Measurements from ENCODE around the gene SMPX.
"Not testable (repeated sequence)": the region's sequence is repeated elsewhere in the genome, so short reads cannot be mapped to it uniquely, and the experiment has no call there.

Gene SMPX

GRCh38 chrX:21757960-21758359 lies at the start of gene SMPX:
TSS of gene SMPX (minus strand) at chrX:21758116. CDS start at chrX:21754290, 3,826 bp downstream.
- DNase-seq, result no peak

DNA sequence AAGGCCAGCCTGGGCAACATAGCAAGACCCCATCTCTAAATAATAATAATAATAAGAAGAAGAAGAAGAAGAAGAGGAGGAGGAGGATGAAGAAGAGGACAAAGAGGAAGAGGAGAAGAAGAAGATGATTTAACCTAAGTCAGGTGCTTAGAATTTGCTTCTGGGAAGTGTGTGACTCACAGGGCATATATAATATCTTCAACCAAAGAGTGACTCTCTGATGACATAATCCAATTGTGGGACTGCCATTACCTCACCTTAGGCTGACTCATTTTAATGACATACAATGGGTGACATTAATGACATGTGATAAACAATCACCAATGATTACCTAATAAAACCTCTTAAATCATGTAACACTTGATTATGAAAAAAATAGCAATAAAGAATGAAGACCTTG lies 48.8 kb upstream of the SMPX start:
- no peak for DNase-seq

DNA sequence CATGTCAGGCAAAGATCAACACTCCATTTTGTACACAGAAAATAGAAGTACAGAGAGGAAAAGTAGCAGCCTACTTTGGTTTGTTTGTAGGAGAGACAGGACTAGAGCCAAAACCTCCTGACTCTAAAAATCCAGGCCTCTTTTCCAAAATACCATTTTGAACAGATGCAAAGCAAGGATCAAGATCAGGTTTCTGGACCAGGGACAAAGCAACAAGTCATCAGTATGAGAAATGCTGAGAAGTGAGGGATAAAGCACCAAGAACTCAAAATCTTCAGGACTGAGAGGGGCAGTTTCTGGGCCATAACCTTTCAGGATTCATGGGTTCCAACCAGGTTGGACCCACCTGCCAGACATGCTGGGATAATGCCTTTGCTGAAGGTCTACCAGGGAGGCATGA lies 44.9 kb upstream of the SMPX start:
- DNase-seq, result no peak

DNA sequence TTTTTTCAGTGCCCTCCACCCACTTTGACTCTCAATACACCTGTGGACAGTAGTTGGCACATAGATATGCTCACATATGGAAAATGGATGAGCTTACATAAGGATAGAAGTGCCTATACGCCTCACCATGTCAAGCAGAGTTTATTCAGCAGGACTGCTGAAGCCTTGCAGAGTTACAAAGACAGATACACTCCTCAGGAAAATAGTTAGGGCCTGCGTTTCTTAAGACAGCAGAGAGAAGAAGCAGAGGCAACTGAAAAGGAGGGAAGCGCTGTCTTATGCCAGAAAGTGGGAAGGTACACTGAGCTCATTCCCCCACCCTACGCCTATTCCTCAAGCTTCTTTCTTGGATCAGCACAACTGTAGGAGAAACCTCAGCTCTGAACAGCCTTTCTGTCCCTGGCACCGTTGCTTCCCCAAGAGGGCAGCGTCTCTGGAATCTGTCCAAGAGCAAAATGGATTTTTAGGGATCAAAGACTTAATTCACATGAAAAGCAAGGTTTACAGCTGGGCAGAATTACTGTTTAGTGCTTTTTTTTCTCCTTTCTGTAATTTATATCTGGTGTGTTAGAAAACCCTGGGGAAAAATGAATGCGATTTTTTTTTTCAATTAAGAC lies 44.2 kb upstream of the SMPX start:
- DNase-seq, result no peak

- DNase-seq, result no peak
These were observed 42.4 kb upstream of the SMPX start for GRCh38 chrX:21800344-21800770.

GRCh38 chrX:21799767-21800166 lies 41.9 kb upstream of the SMPX start:
- DNase-seq, result no peak

GRCh38 chrX:21798677-21799219 lies 40.8 kb upstream of the SMPX start:
- no peak for DNase-seq

- DNase-seq, result no peak
These were observed 24.1 kb upstream of the SMPX start for GRCh38 chrX:21781976-21782375.

DNA sequence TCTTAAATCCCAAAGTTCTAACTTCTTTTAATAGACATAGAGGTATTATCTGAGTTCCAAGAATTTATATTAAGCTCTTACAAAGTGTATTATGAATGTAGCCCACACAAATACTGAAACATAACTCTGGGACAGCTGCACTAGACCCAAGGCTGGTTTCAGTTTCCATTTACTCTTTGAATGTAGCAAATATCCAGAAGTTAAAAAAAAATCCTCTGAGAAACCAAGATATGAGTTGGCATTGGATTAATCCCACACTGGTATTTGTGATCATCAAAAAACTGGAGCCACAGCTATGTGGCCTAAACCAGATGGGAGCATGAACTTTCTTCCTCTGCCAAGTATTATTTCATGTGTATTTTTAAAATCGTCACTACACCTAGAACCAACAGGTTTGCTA lies 23.6 kb upstream of the SMPX start:
- DNase-seq, result no peak

GRCh38 chrX:21779095-21779494 lies 21.2 kb upstream of the SMPX start:
- no peak for DNase-seq

GRCh38 chrX:21778236-21778635 lies 20.3 kb upstream of the SMPX start:
- DNase-seq, result no peak

DNA sequence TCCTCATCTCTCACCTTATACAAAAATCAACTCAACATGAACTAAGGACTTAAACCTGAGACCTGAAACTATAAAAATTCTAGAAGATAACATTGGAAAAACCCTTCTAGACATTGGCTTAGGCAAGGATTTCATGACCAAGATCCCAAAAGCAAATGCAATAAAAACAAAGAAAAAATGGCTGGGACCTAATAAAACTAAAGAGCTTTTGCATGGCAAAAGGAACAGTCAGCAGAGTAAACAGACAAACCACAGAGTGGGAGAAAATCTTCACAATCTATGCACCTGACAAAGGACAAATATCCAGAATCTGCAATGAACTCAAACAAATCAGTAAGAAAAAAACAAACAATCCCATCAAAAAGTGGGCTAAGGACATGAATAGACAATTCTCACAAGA lies 17.2 kb upstream of the SMPX start:
- not testable (repeated sequence) for DNase-seq

DNA sequence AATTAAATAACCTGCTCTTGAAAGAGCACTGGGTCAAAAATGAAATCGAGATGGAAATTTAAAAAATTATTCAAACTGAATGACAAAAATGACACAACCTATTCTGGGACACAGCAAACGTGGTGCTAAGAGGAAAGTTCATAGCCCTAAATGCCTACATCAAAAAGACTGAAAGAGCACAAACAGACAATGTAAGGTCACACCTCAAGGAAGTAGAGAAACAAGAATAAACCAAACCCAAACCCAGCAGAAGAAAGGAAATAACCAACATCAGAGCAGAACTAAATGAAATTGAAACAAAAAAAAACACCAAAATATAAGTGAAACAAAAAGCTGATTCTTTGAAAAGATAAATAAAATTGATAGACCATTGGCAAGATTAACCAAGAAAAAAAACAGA lies 15.1 kb upstream of the SMPX start:
- DNase-seq, result not testable (repeated sequence)

GRCh38 chrX:21770631-21771321 lies 12.9 kb upstream of the SMPX start:
- no peak for DNase-seq

- DNase-seq, result no peak
These were observed 8.2 kb upstream of the SMPX start for GRCh38 chrX:21766101-21766500.

DNA sequence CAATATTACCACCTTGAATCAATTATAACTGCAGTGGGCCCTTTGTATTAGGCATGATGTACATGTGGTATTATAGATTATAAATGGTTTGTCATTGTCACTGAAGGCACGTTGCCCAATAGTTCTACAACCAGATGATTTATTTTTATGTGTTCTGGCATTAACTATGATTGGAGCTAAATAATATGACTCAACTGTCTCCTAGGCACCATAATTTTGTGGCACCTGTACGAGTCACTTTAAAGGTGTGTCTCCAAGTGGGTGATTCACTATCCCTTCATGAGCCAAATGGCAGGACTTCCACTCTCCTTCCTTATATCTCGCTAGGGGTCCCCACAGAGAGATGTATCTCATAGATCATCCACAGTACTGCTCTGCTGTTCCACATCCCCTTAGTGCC lies 6.1 kb upstream of the SMPX start:
- DNase-seq, result no peak

DNA sequence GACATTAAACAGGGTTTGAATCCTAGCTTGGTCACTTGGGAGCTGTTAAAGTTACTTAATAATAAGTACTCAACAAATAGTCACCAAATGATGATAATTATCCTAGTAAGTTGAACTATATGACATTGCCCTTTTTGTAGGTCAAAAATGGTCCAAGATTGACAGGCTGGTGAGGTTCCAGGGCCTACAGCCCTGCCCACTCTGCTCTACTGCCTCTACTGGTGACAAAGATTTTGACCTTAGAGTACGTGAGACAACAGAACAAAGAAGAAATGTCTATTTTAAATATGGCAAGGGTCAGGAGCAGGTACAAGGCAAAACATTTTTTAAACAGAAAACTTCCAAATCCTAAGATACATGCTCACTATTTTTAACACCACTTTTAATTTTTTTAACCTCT lies 572 bp upstream of the SMPX start:
- no peak for DNase-seq

GRCh38 chrX:21756785-21757529 lies 959 bp downstream of the SMPX start:
- no peak for DNase-seq

- DNase-seq, result no peak
These were observed 8.0 kb downstream of the SMPX start for GRCh38 chrX:21749924-21750323.

DNA sequence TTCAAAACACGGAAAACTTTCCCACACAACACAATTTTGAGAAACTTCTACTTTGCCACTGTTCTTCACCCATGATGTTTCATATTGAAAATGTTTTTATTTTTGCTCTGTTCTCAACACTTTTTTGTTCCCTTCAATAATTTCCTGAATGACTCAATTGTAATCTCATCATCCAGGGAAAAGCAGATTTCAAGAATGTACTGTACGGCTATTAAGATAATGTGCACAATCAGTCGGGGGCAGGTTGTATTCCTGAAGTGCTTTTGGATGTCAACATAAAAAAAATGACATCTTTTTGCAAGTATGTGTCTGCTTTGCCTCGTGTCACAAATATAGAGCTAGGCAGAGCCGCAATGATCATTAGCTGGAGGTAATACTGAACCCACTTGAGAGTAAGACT lies 9.7 kb downstream of the SMPX start:
- no peak for DNase-seq

DNA sequence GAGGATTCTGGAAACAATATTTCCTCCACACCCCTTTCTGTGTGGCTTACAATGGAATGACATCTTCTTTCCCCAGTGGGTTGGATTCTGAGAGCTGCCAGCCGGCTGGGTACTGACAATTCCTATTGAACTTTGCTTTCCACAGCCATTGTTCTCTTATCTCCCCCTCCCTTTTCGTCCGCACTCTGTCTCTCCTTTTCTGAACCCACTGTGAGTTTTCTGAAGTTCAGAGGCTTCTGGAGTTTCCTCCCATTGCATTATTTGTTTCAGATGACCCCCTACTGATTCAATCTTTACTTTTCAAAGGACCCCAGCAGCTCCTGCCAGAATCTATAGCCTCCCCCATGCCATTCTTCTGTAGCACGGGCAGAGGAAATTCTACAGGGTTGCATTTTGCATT lies 10.4 kb downstream of the SMPX start:
- no peak for DNase-seq

- DNase-seq, result peak; percentile 61
These were observed 12.2 kb downstream of the SMPX start for GRCh38 chrX:21745756-21746155.

DNA sequence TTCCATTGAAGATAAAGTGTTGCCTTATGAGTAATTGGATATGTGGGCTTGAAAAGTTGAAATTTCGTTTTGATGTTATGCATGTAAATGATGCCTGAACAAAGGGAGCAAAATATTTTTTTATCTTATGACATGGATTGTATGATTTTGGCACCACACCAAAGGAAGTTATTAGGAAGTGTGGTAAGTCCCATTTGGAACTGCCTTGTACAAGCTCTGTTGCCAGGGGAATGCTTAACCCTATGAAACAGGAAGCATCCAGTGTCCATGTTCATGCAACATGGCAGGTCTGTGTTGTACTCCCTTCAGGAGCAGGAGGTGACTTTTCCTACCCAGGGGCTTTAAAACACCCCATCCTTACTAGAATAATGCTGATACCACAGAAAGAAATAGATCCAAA lies 13.2 kb downstream of the SMPX start:
- no peak for DNase-seq

GRCh38 chrX:21744060-21744459 lies 13.9 kb downstream of the SMPX start:
- no peak for DNase-seq

Data from activated CD8-positive, alpha-beta memory T cell treated with anti-CD3 and anti-CD28 coated beads for 24 hours (primary cell).